Breast epithelium (tissue), 4 donors: ENCODE measurements around the gene VAT1L. TPM values are rescaled to one million over a fixed set of nuclear protein-coding genes. Genes with fewer than 3 reads are reported as not detected.

Source experiments
- DNase-seq, 2 donors: peaks; one replicate each; pipeline ENCODE4 v3.0.0-alpha.2; 2019; ENCODE audit warnings: low spot score in 2 of 2
- H3K27ac ChIP-seq, 2 donors: fragments of 200-600 bp; sonication (generic) in 1 of 2; one replicate each; pipeline ENCODE4 v1.5.1; 2016 to 2019; ENCODE audit warnings: mild to moderate bottlenecking in 1 of 2
- H3K27me3 ChIP-seq, 2 donors: fragments of 200-600 bp; sonication (generic) in 1 of 2; one replicate each; pipeline versions ENCODE4 v1.5.1 to v1.6.0; 2017 to 2019; ENCODE audit warnings: control low read depth in 1 of 2, mild to moderate bottlenecking in 1 of 2
- H3K36me3 ChIP-seq: fragments of 200-600 bp; one replicate; pipeline ENCODE4 v1.5.1; 2019
- H3K4me1 ChIP-seq, 2 donors: fragments of 200-600 bp; sonication (generic); one replicate each; pipeline ENCODE4 v1.5.1; 2016 to 2019; ENCODE audit warnings: control low read depth in 1 of 2
- H3K4me3 ChIP-seq, 3 donors: fragments of 200-600 bp; sonication (generic); 1 replicate in 2 of 3; 2 replicates in 1 of 3; pipeline ENCODE4 v1.5.1; 2016 to 2019; ENCODE audit warnings: mild to moderate bottlenecking in 3 of 3, moderate library complexity in 2 of 3
- H3K9me3 ChIP-seq, 2 donors: fragments of 200-600 bp; sonication (generic) in 1 of 2; one replicate each; pipeline ENCODE4 v1.5.1; 2016 to 2019; ENCODE audit warnings: control low read depth in 1 of 2
- POLR2A ChIP-seq: fragments of 450-650 bp; IDR thresholded peaks from one replicate; pipeline ENCODE4 v1.6.1; 2016; ENCODE audit warnings: antibody characterized with exemption, mild to moderate bottlenecking, moderate library complexity
- POLR2AphosphoS5 ChIP-seq, 3 donors: sonication (generic); formaldehyde crosslinking; IDR thresholded peaks; one replicate each; pipeline ENCODE4 v1.6.1; 2017; ENCODE audit warnings: antibody characterized with exemption in 3 of 3
- intact Hi-C: fragments of 100-400 bp; cut with DNase I; formaldehyde crosslinking; loops from one replicate; pipeline ENCODE4 v1.15.1; 2023; ENCODE audit warnings: low total_unique reads
- total RNA-seq, 3 donors: library from RNA; depleted of rRNA; stranded (reverse); fragments of >200 nt; gene quantifications; one replicate each; pipeline ENCODE4 v1.1.0, GENCODE V29; 2016
- TF ChIP-seq, protein P1 (sequence below), 3 donors: fragments of 450-650 bp; IDR thresholded peaks; one replicate each; pipeline ENCODE4 v1.5.1; 2016 to 2017; ENCODE audit warnings: antibody characterized with exemption in 3 of 3, mild to moderate bottlenecking in 3 of 3, moderate library complexity in 3 of 3

VAT1L gene
- total RNA-seq, 3 donors from 2014 or later: 0.33 to 0.88 TPM; not detected in 1

GRCh38 chr16:77812856-77813500, 24.6 kb downstream of the VAT1L start:
- no peaks in the 10 kb centered on the region for H3K36me3 ChIP-seq
- DNase-seq: no peak
- intact Hi-C loops: loop anchor here (1.0 kb wide), 1 partner anchor 17 kb away; no protein-coding TSS in a partner anchor
- TF ChIP-seq, protein P1, sequence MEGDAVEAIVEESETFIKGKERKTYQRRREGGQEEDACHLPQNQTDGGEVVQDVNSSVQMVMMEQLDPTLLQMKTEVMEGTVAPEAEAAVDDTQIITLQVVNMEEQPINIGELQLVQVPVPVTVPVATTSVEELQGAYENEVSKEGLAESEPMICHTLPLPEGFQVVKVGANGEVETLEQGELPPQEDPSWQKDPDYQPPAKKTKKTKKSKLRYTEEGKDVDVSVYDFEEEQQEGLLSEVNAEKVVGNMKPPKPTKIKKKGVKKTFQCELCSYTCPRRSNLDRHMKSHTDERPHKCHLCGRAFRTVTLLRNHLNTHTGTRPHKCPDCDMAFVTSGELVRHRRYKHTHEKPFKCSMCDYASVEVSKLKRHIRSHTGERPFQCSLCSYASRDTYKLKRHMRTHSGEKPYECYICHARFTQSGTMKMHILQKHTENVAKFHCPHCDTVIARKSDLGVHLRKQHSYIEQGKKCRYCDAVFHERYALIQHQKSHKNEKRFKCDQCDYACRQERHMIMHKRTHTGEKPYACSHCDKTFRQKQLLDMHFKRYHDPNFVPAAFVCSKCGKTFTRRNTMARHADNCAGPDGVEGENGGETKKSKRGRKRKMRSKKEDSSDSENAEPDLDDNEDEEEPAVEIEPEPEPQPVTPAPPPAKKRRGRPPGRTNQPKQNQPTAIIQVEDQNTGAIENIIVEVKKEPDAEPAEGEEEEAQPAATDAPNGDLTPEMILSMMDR (IDR thresholded peaks at IDR 0.05): no peak
- TF ChIP-seq POLR2AphosphoS5 (IDR thresholded peaks at IDR 0.05) (no peak), POLR2A (no peak)
- H3K4me1 ChIP-seq: no peaks in the 10 kb centered on the region
- no peak overlapping the region for H3K4me3 ChIP-seq
- H3K27ac ChIP-seq: no peak overlapping the region
- H3K9me3 ChIP-seq: no peaks in the 10 kb centered on the region
- H3K27me3 ChIP-seq: no peaks in the 10 kb centered on the region

DNA sequence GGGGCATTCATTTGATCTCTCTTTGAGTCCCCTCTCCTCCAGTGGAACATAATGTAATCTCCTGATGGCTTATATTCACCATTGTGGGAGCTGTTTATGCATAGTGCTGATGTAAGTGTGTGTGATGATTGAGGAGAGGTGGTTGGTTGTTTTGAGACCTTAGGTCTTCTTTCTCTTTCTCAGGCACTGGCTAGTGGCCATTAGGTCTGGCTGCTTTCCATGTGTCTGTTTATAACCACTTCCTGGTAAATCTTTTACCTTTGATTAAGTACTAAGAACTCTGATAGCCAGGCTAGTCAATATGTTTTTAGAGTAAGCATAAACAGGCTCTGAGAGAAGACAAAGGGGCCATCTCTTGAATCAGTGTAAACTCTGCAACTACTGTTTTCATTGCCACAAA, 27.9 kb downstream of the VAT1L start:
- no peak for DNase-seq
- intact Hi-C loops: no loop called here
- H3K27me3 ChIP-seq: no peaks in the 10 kb centered on the region
- TF ChIP-seq POLR2A (no peak), POLR2AphosphoS5 (IDR thresholded peaks at IDR 0.05) (no peak)
- TF ChIP-seq, protein P1 (IDR thresholded peaks at IDR 0.05): no peak
- no peaks in the 10 kb centered on the region for H3K36me3 ChIP-seq
- no peaks in the 10 kb centered on the region for H3K9me3 ChIP-seq
- no peak overlapping the region for H3K27ac ChIP-seq
- no peak overlapping the region for H3K4me3 ChIP-seq
- no peaks in the 10 kb centered on the region for H3K4me1 ChIP-seq

DNA sequence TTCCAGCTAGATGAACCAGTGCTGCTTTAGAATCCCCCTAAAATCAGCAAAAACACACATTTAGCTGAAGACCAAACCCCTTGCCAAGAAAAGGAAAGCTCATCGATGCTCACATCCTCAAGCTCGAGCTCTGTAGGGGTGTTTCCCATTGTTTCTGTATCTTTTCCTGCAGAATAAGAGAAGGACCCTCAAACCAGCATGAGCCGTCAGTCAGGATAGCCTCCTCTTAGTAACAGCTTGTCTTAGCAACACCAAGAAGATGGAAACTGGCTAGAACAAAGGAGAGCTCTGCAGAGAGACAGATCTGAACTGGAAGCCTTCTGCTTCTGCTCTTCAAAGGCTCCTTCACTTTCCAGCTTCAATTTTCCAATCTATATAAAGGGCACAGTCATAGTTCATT, 32.0 kb downstream of the VAT1L start:
- Histone ChIP-seq H3K4me1 (no peaks in the 10 kb centered on the region), H3K36me3 (no peaks in the 10 kb centered on the region), H3K4me3 (no peak overlapping the region), H3K27me3 (peaks cover 0 to 7% of the 10 kb centered on the region in 2 donors), H3K27ac (no peak overlapping the region), H3K9me3 (no peaks in the 10 kb centered on the region)
- TF ChIP-seq POLR2A (no peak), POLR2AphosphoS5 (IDR thresholded peaks at IDR 0.05) (no peak)
- TF ChIP-seq, protein P1 (IDR thresholded peaks at IDR 0.05): no peak
- intact Hi-C loops: no loop called here
- DNase-seq: no peak

DNA sequence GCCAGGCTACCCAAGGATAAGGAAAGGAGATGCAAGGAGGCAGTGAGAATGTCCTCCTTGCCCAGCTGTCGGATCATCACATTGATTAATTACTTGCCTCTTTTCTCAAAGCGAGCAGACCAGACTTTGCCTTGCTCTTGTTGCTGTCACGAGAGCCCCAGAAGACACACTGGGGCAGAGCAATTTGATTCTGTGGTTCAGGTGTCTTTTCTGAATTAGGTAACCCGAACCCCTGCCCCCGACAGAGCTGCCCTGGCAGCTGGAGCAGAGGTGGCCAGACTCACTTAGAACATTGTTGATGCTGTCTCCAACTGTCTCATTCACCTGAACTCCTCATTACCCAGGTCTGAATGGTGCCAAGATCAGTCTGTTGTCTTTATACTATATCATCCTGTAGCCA, 34.3 kb downstream of the VAT1L start:
- TF ChIP-seq POLR2A: no peak
- TF ChIP-seq, protein P1 (IDR thresholded peaks at IDR 0.05): no peak
- no peak for TF ChIP-seq POLR2AphosphoS5 (IDR thresholded peaks at IDR 0.05)
- Histone ChIP-seq H3K4me1 (no peaks in the 10 kb centered on the region), H3K27me3 (peaks cover 0 to 7% of the 10 kb centered on the region in 2 donors), H3K4me3 (no peak overlapping the region), H3K27ac (no peak overlapping the region), H3K36me3 (no peaks in the 10 kb centered on the region), H3K9me3 (no peaks in the 10 kb centered on the region)
- intact Hi-C loops: no loop called here
- DNase-seq: no peak

- TF ChIP-seq POLR2A: no peak
- no peak for TF ChIP-seq POLR2AphosphoS5 (IDR thresholded peaks at IDR 0.05)
- TF ChIP-seq, protein P1 (IDR thresholded peaks at IDR 0.05): no peak
- H3K4me3 ChIP-seq: no peak overlapping the region
- no peaks in the 10 kb centered on the region for H3K36me3 ChIP-seq
- no peaks in the 10 kb centered on the region for H3K4me1 ChIP-seq
- H3K9me3 ChIP-seq: no peaks in the 10 kb centered on the region
- intact Hi-C loops: no loop called here
- H3K27ac ChIP-seq: no peak overlapping the region
- DNase-seq: no peak
- H3K27me3 ChIP-seq: peaks cover 0 to 7% of the 10 kb centered on the region in 2 donors
These were observed 34.7 kb downstream of the VAT1L start for GRCh38 chr16:77823067-77823466.
